ENCODE measurements around the gene MVB12B. TPM values are rescaled to one million over a fixed set of nuclear protein-coding genes. Genes with fewer than 3 reads are reported as not detected.

The MVB12B gene
- total and polyA plus RNA-seq, 2 of the 8 experiments (the other 6 are each of a cell fraction or from before 2014, with no cell fraction given): 2.6 to 5.0 TPM

GRCh38 chr9:126533926-126534310 is 207.3 kb downstream of the MVB12B start:
- Histone ChIP-seq H3K9ac (replicated peaks in 1 of 4; ENCODE audit: extremely low read depth in 1 of 4, low read depth in 3 of 4, low read length in 3 of 4) (no peak overlapping the region), H3K23ac (ENCODE audit: insufficient read length) (no peak overlapping the region), H3K23me2 (ENCODE audit: low read depth, low read length) (peaks cover 5% of the 10 kb centered on the region; the same call in 1 of the 2 replicates), H2BK20ac (ENCODE audit: low read length) (peak overlapping the region; percentile 94; the same call in 1 of the 2 replicates), H2BK5ac (ENCODE audit: low read depth, low read length) (peak overlapping the region; percentile 66; the same call in 1 of the 2 replicates), H3K18ac (ENCODE audit: extremely low read depth, low read length) (0 out of 2 replicates have a peak overlapping the region, but pooled peaks have one; percentile 42), H3K4me1 (replicated peaks in 1 of 4; ENCODE audit: control insufficient read depth in 3 of 4, insufficient read depth in 4 of 4, low read length in 3 of 4) (peaks cover 9 to 34% (median 16%) of the 10 kb centered on the region in 4 experiments), H4K8ac (ENCODE audit: extremely low read depth, insufficient read depth, low read length) (no peak overlapping the region; the same call in 1 of the 2 replicates), H3K4me2 (ENCODE audit: insufficient read depth in 1 of 2, low read depth in 2 of 2, low read length in 2 of 2) (peak overlapping the region; percentile 52 to 79; a peak in 2 of 4 replicates), H3K79me1 (ENCODE audit: low read depth, low read length) (no peaks in the 10 kb centered on the region), H2BK15ac (ENCODE audit: low read length) (no peak overlapping the region), H4K20me1 (replicated peaks in 1 of 2; ENCODE audit: control insufficient read depth in 1 of 2, insufficient read depth in 2 of 2, low read length in 2 of 2) (no peaks in the 10 kb centered on the region), H3K4me3 (ENCODE audit: extremely low read depth in 1 of 4, insufficient read depth in 2 of 4, low read depth in 3 of 4, low read length in 4 of 4) (peak overlapping the region in 1 of 4 experiments; percentile 42; a peak in 1 of 8 replicates), H3K9me3 (ENCODE audit: insufficient read depth in 2 of 2, low read depth in 1 of 2, low read length in 1 of 2) (no peaks in the 10 kb centered on the region), H4K91ac (replicated peaks; ENCODE audit: insufficient read length, low read length) (peak overlapping the region; percentile 67), H2BK12ac (ENCODE audit: low read depth, low read length) (peak overlapping the region; percentile 93; the same call in 1 of the 2 replicates), H2AFZ (ENCODE audit: low read length) (no peak overlapping the region), H3K14ac (ENCODE audit: insufficient read length) (no peak overlapping the region), H3K27ac (ENCODE audit: low read depth, low read length) (no peak overlapping the region), H2AK5ac (ENCODE audit: low read depth, low read length) (no peak overlapping the region), H4K5ac (ENCODE audit: insufficient read length, low read depth, low read length) (no peak overlapping the region), H2BK120ac (replicated peaks; ENCODE audit: low read depth, low read length) (no peak overlapping the region), H3K4ac (replicated peaks; ENCODE audit: insufficient read length, low read depth, low read length) (no peak overlapping the region), H3K27me3 (replicated peaks in 1 of 4; ENCODE audit: control insufficient read depth in 3 of 4, extremely low read depth in 1 of 4, insufficient read depth in 3 of 4, low read length in 3 of 4) (peaks cover 0 to 8% (median 5%) of the 10 kb centered on the region in 4 experiments; a peak in 5 of 7 replicates), H3K36me3 (ENCODE audit: control insufficient read depth in 2 of 4, insufficient read depth in 4 of 4, low read length in 3 of 4) (no peaks in the 10 kb centered on the region), H3K56ac (replicated peaks; ENCODE audit: insufficient read length, low read depth, low read length) (no peak overlapping the region), H3K79me2 (ENCODE audit: control insufficient read depth in 1 of 2, insufficient read depth in 2 of 2, low read length in 2 of 2) (no peaks in the 10 kb centered on the region)
- FAIRE-seq (no peak), DNase-seq (ENCODE audit: low read depth in 1 of 2, low spot score in 2 of 2) (no peak)
- ChIA-PET CTCF (ENCODE audit: partially characterized antibody) (interaction anchor here (1.6 to 6.1 kb wide), 5 partner anchors 14 to 32 kb away, joined by 3 to 34 read pairs (median 16); no protein-coding TSS in a partner anchor), POLR2A (ENCODE audit: partially characterized antibody) (interaction anchor here (1.2 to 1.9 kb wide), 2 partner anchors 9 to 20 kb away, joined by 3 to 6 read pairs; no protein-coding TSS in a partner anchor)
- 65% methylated on average over 15 of the region's 15 CpGs; no CpG with 5 or more reads in 1 of the 2 experiments for WGBS, 2 experiments (ENCODE audit: extremely low coverage in 1 of 2, insufficient coverage in 1 of 2, insufficient read length in 1 of 2, insufficient replicate concordance in 2 of 2, low coverage in 1 of 2, low lambda C conversion rate in 2 of 2, missing lambda C conversion rate in 1 of 2)
- TF ChIP-seq BACH1 (IDR thresholded peaks at IDR 0.05; ENCODE audit: low read length): no peak
- TF ChIP-seq CEBPB (IDR thresholded peaks at IDR 0.05; ENCODE audit: low read depth, low read length): no peak
- TF ChIP-seq ATF3 (IDR thresholded peaks at IDR 0.05; ENCODE audit: insufficient read depth, low read depth, low read length): no peak
- no peak for TF ChIP-seq BCL11A (IDR thresholded peaks at IDR 0.05; ENCODE audit: low read depth in 2 of 2, low read length in 2 of 2)
- TF ChIP-seq MAX (IDR thresholded peaks at IDR 0.05): no peak
- TF ChIP-seq POU5F1 (IDR thresholded peaks at IDR 0.05; ENCODE audit: low read depth, low read length): no peak
- no peak for TF ChIP-seq ATF2 (IDR thresholded peaks at IDR 0.05; ENCODE audit: low read length)
